Panc1 (cell line): ENCODE data around the gene SEPTIN2.

Source experiments
- POLR2AphosphoS5 ChIP-seq: IDR thresholded peaks from 2 replicates; pipeline ENCODE4 v1.6.1; 2012; ENCODE audit warnings: mild to moderate bottlenecking, low read depth, low read length, moderate library complexity
- TCF7L2 ChIP-seq: IDR thresholded peaks from 2 replicates; pipeline ENCODE4 v1.6.1; 2011; ENCODE audit warnings: mild to moderate bottlenecking, low read depth, low read length, inconsistent platforms
- TF ChIP-seq, protein P1 (sequence below): fragments of 450-650 bp; IDR thresholded peaks from 2 replicates; pipeline ENCODE4 v1.5.1; 2017; ENCODE audit warnings: mild to moderate bottlenecking

DNA sequence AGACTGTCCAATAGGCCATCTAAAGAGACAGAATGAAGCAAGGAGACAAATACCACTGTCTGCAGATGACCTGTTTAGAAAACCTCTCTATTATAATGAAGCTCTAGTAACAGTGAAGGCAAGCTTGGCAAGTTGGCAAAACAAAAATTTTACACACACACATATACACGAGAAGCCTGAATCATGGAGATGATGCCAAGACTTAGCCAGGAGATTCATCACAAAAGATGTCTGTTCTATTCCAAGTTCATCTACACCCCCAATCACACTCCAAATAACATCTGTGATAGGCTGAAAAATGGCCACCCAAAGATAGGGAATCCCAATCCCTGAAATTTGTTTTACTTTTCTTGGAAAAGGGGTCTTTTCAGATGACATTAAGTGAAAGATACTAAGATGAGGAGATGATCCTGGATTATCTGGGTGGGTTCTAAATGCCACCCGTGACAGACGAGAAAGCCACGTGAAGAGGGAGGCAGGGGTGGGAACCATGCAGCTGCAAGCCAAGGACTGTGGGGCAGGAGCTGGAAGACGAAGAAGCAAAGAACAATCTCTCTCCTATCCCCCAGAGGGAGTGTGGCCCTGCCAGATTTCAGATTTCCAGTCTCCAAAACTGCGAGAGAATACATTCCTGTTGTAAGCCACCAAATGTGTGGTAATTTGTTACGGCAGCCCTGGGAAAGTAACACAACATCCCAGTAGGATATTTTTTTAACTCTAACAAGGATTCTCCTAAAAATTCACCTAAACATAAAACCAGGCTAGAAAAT lies 20.2 kb upstream of the SEPTIN2 start:
- TF ChIP-seq, protein P1, sequence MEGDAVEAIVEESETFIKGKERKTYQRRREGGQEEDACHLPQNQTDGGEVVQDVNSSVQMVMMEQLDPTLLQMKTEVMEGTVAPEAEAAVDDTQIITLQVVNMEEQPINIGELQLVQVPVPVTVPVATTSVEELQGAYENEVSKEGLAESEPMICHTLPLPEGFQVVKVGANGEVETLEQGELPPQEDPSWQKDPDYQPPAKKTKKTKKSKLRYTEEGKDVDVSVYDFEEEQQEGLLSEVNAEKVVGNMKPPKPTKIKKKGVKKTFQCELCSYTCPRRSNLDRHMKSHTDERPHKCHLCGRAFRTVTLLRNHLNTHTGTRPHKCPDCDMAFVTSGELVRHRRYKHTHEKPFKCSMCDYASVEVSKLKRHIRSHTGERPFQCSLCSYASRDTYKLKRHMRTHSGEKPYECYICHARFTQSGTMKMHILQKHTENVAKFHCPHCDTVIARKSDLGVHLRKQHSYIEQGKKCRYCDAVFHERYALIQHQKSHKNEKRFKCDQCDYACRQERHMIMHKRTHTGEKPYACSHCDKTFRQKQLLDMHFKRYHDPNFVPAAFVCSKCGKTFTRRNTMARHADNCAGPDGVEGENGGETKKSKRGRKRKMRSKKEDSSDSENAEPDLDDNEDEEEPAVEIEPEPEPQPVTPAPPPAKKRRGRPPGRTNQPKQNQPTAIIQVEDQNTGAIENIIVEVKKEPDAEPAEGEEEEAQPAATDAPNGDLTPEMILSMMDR: no peak
- TF ChIP-seq TCF7L2: no peak
- no peak for TF ChIP-seq POLR2AphosphoS5
